Measurements from ENCODE around the gene SPINDOC. TPM values are rescaled to one million over a fixed set of nuclear protein-coding genes. Genes with fewer than 3 reads are reported as not detected.
A peak's percentile ranks its signal among the peaks of the same experiment; 100 is the strongest.

The SPINDOC gene
- total and polyA plus RNA-seq, 4 donors: 0.42 to 3.8 (median 2.9) TPM

- no peak for DNase-seq (ENCODE audit: low spot score)
- Histone ChIP-seq H3K36me3 (ENCODE audit: control insufficient read depth in 4 of 4, insufficient read depth in 3 of 4, low read depth in 1 of 4, low read length in 3 of 4) (peaks cover 0 to 2% (median 0%) of the 10 kb centered on the region in 4 donors), H3K4me3 (ENCODE audit: low read depth in 1 of 3, low read length in 3 of 3) (no peak overlapping the region), H3K9me3 (ENCODE audit: control insufficient read depth in 4 of 4, low read length in 3 of 4) (no peaks in the 10 kb centered on the region), H3K27ac (ENCODE audit: low read depth in 1 of 2, low read length in 2 of 2) (no peak overlapping the region), H3K9ac (ENCODE audit: low read depth in 1 of 2, low read length in 2 of 2) (peak overlapping the region in 1 of 2 donors; percentile 30), H3K27me3 (ENCODE audit: control insufficient read depth in 4 of 4, insufficient read depth in 4 of 4, low read length in 3 of 4) (no peaks in the 10 kb centered on the region), H3K4me1 (ENCODE audit: control insufficient read depth in 4 of 4, insufficient read depth in 4 of 4, low read length in 3 of 4) (peaks cover 6 to 46% (median 42%) of the 10 kb centered on the region in 4 donors)
- TF ChIP-seq REST (IDR thresholded peaks at IDR 0.05) (no peak), ZBTB33 (IDR thresholded peaks at IDR 0.05) (no peak), YY1 (IDR thresholded peaks at IDR 0.05) (no peak), EGR1 (IDR thresholded peaks at IDR 0.05; ENCODE audit: low read depth in 2 of 2) (no peak), TAF1 (conservative IDR thresholded peaks at IDR 0.05) (no peak), SP1 (IDR thresholded peaks at IDR 0.05) (no peak), RXRA (IDR thresholded peaks at IDR 0.05) (no peak), JUND (IDR thresholded peaks at IDR 0.05) (no peak), HNF4G (IDR thresholded peaks at IDR 0.05) (no peak), CTCF (IDR thresholded peaks at IDR 0.05; ENCODE audit: low read depth, low read length, missing input control) (no peak), FOXA2 (IDR thresholded peaks at IDR 0.05) (no peak)
- 59% methylated on average over 3 of the region's 3 CpGs for WGBS
These were observed 28.3 kb downstream of the SPINDOC start for GRCh38 chr11:63841554-63841953.

GRCh38 chr11:63843041-63843440, 29.8 kb downstream of the SPINDOC start:
- Histone ChIP-seq H3K27me3 (ENCODE audit: control insufficient read depth in 4 of 4, insufficient read depth in 4 of 4, low read length in 3 of 4) (no peaks in the 10 kb centered on the region), H3K9me3 (ENCODE audit: control insufficient read depth in 4 of 4, low read length in 3 of 4) (no peaks in the 10 kb centered on the region), H3K9ac (ENCODE audit: low read depth in 1 of 2, low read length in 2 of 2) (peak overlapping the region in 1 of 2 donors; percentile 26), H3K27ac (ENCODE audit: low read depth in 1 of 2, low read length in 2 of 2) (peak overlapping the region in 1 of 2 donors; percentile 21), H3K36me3 (ENCODE audit: control insufficient read depth in 4 of 4, insufficient read depth in 3 of 4, low read depth in 1 of 4, low read length in 3 of 4) (peaks cover 0 to 2% (median 0%) of the 10 kb centered on the region in 4 donors), H3K4me1 (ENCODE audit: control insufficient read depth in 4 of 4, insufficient read depth in 4 of 4, low read length in 3 of 4) (peaks cover 4 to 41% (median 35%) of the 10 kb centered on the region in 4 donors), H3K4me3 (ENCODE audit: low read depth in 1 of 3, low read length in 3 of 3) (no peak overlapping the region)
- TF ChIP-seq YY1 (IDR thresholded peaks at IDR 0.05) (no peak), EGR1 (IDR thresholded peaks at IDR 0.05; ENCODE audit: low read depth in 2 of 2) (no peak), HNF4A (conservative IDR thresholded peaks at IDR 0.05) (peak; percentile 25 to 28), RXRA (IDR thresholded peaks at IDR 0.05) (no peak), HNF4G (IDR thresholded peaks at IDR 0.05) (no peak), RAD21 (IDR thresholded peaks at IDR 0.05) (peak; percentile 23 to 40)
- DNase-seq (ENCODE audit: low spot score): no peak
- WGBS: 29% methylated on average over 1 of the region's 1 CpG

Data from liver (tissue), 9 donors.